H9 (cell line): ENCODE measurements around the gene VWA1. TPM values are rescaled to one million over a fixed set of nuclear protein-coding genes. Genes with fewer than 3 reads are reported as not detected.

ENCODE experiments used
- DNase-seq: peaks from one replicate; pipeline ENCODE4 v3.0.0-alpha.2; 2017
- H2AFZ ChIP-seq: one replicate; pipeline ENCODE4 v1.6.1; 2013; ENCODE audit warnings: mild to moderate bottlenecking, low read length, control low read depth, moderate library complexity
- H2AK5ac ChIP-seq: 2 replicates; pipeline ENCODE4 v1.6.1; 2013; ENCODE audit warnings: low read length, control low read depth, mixed read lengths; ENCODE audit not compliant: insufficient read length
- H2BK120ac ChIP-seq: one replicate; pipeline ENCODE4 v1.6.1; 2013; ENCODE audit warnings: low read depth, mild to moderate bottlenecking, low read length, control low read depth, inconsistent platforms; ENCODE audit not compliant: poor library complexity, severe bottlenecking
- H2BK12ac ChIP-seq: 2 replicates; pipeline ENCODE4 v1.6.1; 2013; ENCODE audit warnings: low read length, control low read depth, mixed read lengths, low read depth; ENCODE audit not compliant: insufficient read length
- H2BK15ac ChIP-seq: 2 replicates; pipeline ENCODE4 v1.6.1; 2013; ENCODE audit warnings: low read depth, low read length, control low read depth
- H2BK20ac ChIP-seq: one replicate; pipeline ENCODE4 v1.6.1; 2013; ENCODE audit warnings: low read depth, mild to moderate bottlenecking, low read length, control low read depth, inconsistent platforms; ENCODE audit not compliant: poor library complexity, severe bottlenecking
- H2BK5ac ChIP-seq: 2 replicates; pipeline ENCODE4 v1.6.1; 2013; ENCODE audit warnings: low read length, control low read depth, mixed read lengths; ENCODE audit not compliant: insufficient read length
- H3K14ac ChIP-seq: 2 replicates; pipeline ENCODE4 v1.6.1; 2013; ENCODE audit warnings: low read length, control low read depth; ENCODE audit not compliant: insufficient read depth
- H3K18ac ChIP-seq: 2 replicates; pipeline ENCODE4 v1.6.1; 2013; ENCODE audit warnings: low read depth, mild to moderate bottlenecking, mixed read lengths, low read length, control low read depth; ENCODE audit not compliant: insufficient read length
- H3K23ac ChIP-seq: 2 replicates; pipeline ENCODE4 v1.6.1; 2013; ENCODE audit warnings: low read length, control low read depth, mixed read lengths, low read depth; ENCODE audit not compliant: insufficient read length
- H3K23me2 ChIP-seq: 2 replicates; pipeline ENCODE4 v1.6.1; 2013; ENCODE audit warnings: low read depth, mild to moderate bottlenecking, mixed read lengths, low read length, control low read depth; ENCODE audit not compliant: insufficient read length, poor library complexity, severe bottlenecking
- H3K27ac ChIP-seq: 2 replicates; pipeline ENCODE4 v1.5.1; 2013; ENCODE audit warnings: low read length, control low read depth, mixed read lengths, low read depth; ENCODE audit not compliant: insufficient read length
- H3K27me3 ChIP-seq: 2 replicates; pipeline ENCODE4 v1.6.1; 2013; ENCODE audit warnings: low read length, control low read depth, inconsistent platforms; ENCODE audit not compliant: insufficient read depth
- H3K4ac ChIP-seq: 2 replicates; pipeline ENCODE4 v1.6.1; 2013; ENCODE audit warnings: low read depth, mild to moderate bottlenecking, control low read depth, inconsistent platforms, low read length, moderate library complexity
- H3K4me1 ChIP-seq: 2 replicates; pipeline ENCODE4 v1.6.1; 2013; ENCODE audit warnings: low read length, control low read depth, inconsistent platforms; ENCODE audit not compliant: insufficient read depth
- H3K4me2 ChIP-seq: 2 replicates; pipeline ENCODE4 v1.6.1; 2013; ENCODE audit warnings: low read length, control low read depth, mixed read lengths; ENCODE audit not compliant: insufficient read length, insufficient read depth
- H3K56ac ChIP-seq: 2 replicates; pipeline ENCODE4 v1.6.1; 2013; ENCODE audit warnings: low read depth, mild to moderate bottlenecking, mixed read lengths, low read length, control low read depth; ENCODE audit not compliant: insufficient read length
- H3K79me1 ChIP-seq: 2 replicates; pipeline ENCODE4 v1.6.1; 2013; ENCODE audit warnings: low read depth, mild to moderate bottlenecking, moderate library complexity, low read length, control low read depth, inconsistent platforms; ENCODE audit not compliant: insufficient read depth, poor library complexity, severe bottlenecking
- H3K79me2 ChIP-seq: 2 replicates; pipeline ENCODE4 v1.6.1; 2013; ENCODE audit warnings: low read length, control low read depth, inconsistent platforms; ENCODE audit not compliant: insufficient read depth
- H3K9ac ChIP-seq: 2 replicates; pipeline ENCODE4 v1.6.1; 2013; ENCODE audit warnings: low read length, control low read depth, mixed read lengths; ENCODE audit not compliant: insufficient read length; ENCODE audit errors: extremely low read depth
- H3K9me3 ChIP-seq: one replicate; pipeline ENCODE4 v1.6.1; 2013; ENCODE audit warnings: low read depth, low read length, inconsistent platforms; ENCODE audit not compliant: control insufficient read depth
- H3T11ph ChIP-seq: one replicate; pipeline ENCODE4 v1.6.1; 2013; ENCODE audit warnings: mild to moderate bottlenecking, low read length, control low read depth, inconsistent platforms
- H4K20me1 ChIP-seq: one replicate; pipeline ENCODE4 v1.6.1; 2013; ENCODE audit not compliant: control insufficient read depth, insufficient read length, insufficient read depth
- H4K5ac ChIP-seq: 2 replicates; pipeline ENCODE4 v1.6.1; 2013; ENCODE audit warnings: low read depth, mild to moderate bottlenecking, mixed read lengths, low read length, control low read depth; ENCODE audit not compliant: insufficient read length
- H4K8ac ChIP-seq: replicated peaks from 2 replicates; pipeline ENCODE4 v1.6.1; 2013; ENCODE audit warnings: low read length, control low read depth, mixed read lengths, low read depth; ENCODE audit not compliant: insufficient read length
- H4K91ac ChIP-seq: 2 replicates; pipeline ENCODE4 v1.6.1; 2013; ENCODE audit warnings: low read depth, mild to moderate bottlenecking, moderate library complexity, mixed read lengths, low read length, control low read depth; ENCODE audit not compliant: insufficient read length
- H3K27ac Mint-ChIP-seq, 3 experiments: 2 replicates in 2 of 3; 3 replicates in 1 of 3; pipeline ENCODE4 v1.8.0; 2020 to 2021; ENCODE audit warnings: mixed read lengths in 3 of 3, mild to moderate bottlenecking in 1 of 3, moderate library complexity in 1 of 3
- H3K27me3 Mint-ChIP-seq: 2 replicates; pipeline ENCODE4 v1.8.0; 2021; ENCODE audit warnings: low read depth, mild to moderate bottlenecking, moderate library complexity, mixed read lengths
- H3K36me3 Mint-ChIP-seq, 3 experiments: 2 replicates in 2 of 3; 3 replicates in 1 of 3; pipeline ENCODE4 v1.8.0; 2020 to 2021; ENCODE audit warnings: low read depth in 3 of 3, mixed read lengths in 3 of 3; ENCODE audit not compliant: insufficient read depth in 1 of 3
- H3K4me1 Mint-ChIP-seq, 2 experiments: 2 replicates each; pipeline ENCODE4 v1.8.0; 2020; ENCODE audit warnings: mixed read lengths in 2 of 2
- H3K4me3 Mint-ChIP-seq, 2 experiments: 2 replicates in 1 of 2; 3 replicates in 1 of 2; pipeline ENCODE4 v1.8.0; 2020 to 2021; ENCODE audit warnings: mild to moderate bottlenecking in 2 of 2, mixed read lengths in 2 of 2, moderate library complexity in 1 of 2
- H3K9me3 Mint-ChIP-seq, 2 experiments: 2 replicates in 1 of 2; 3 replicates in 1 of 2; pipeline ENCODE4 v1.8.0; 2020; ENCODE audit warnings: mild to moderate bottlenecking in 2 of 2, mixed read lengths in 2 of 2, moderate library complexity in 1 of 2
- WGBS: extraction: QIAGEN DNeasy Blood & Tissue Kit; methylation state at CpG from one replicate; pipeline ENCODE4 v1.1.7; 2013; ENCODE audit warnings: missing lambda C conversion rate, low lambda C conversion rate, mixed read lengths; ENCODE audit not compliant: insufficient read length; ENCODE audit errors: extremely low coverage; 5-methylcytosine and 5-hydroxymethylcytosine counted together
- total RNA-seq: library from RNA; stranded (reverse); gene quantifications from 2 replicates; pipeline ENCODE4 v1.2.1, GENCODE V29; 2021
- TF ChIP-seq, protein P1 (sequence below): fragments of 200-600 bp; sonication (generic); conservative IDR thresholded peaks from 3 replicates; pipeline ENCODE4 v1.8.0; 2021; ENCODE audit warnings: antibody characterized with exemption, mild to moderate bottlenecking

Gene VWA1
- total RNA-seq, 1 experiment from 2014 or later = 57.1 TPM

- Mint-ChIP-seq H3K4me3 (no peak overlapping the region), H3K27ac (no peak overlapping the region), H3K4me1 (peaks cover 3 to 5% of the 10 kb centered on the region in 2 experiments; a peak in 3 of 4 replicates), H3K27me3 (no peaks in the 10 kb centered on the region), H3K9me3 (peaks cover 0 to 2% of the 10 kb centered on the region in 2 experiments; a peak in 1 of 5 replicates), H3K36me3 (peaks cover 73 to 96% (median 90%) of the 10 kb centered on the region in 3 experiments)
- Histone ChIP-seq H3T11ph (no peak overlapping the region), H2BK20ac (no peak overlapping the region), H2BK120ac (no peak overlapping the region), H2BK12ac (no peak overlapping the region), H3K23me2 (peaks cover 4% of the 10 kb centered on the region), H3K56ac (no peak overlapping the region), H2AK5ac (no peak overlapping the region), H3K4me2 (no peak overlapping the region), H4K5ac (no peak overlapping the region), H3K4me1 (no peaks in the 10 kb centered on the region), H2AFZ (no peak overlapping the region), H4K91ac (no peak overlapping the region), H3K27ac (no peak overlapping the region), H3K9me3 (no peaks in the 10 kb centered on the region), H3K9ac (no peak overlapping the region), H3K79me2 (peaks cover 5% of the 10 kb centered on the region; the same call in 1 of the 2 replicates), H2BK5ac (no peak overlapping the region), H3K4ac (no peak overlapping the region), H2BK15ac (no peak overlapping the region), H3K18ac (no peak overlapping the region), H3K79me1 (peaks cover 11% of the 10 kb centered on the region), H4K8ac (no peak overlapping the region), H3K23ac (no peak overlapping the region), H3K27me3 (no peaks in the 10 kb centered on the region), H4K20me1 (no peaks in the 10 kb centered on the region), H3K14ac (no peak overlapping the region)
- no peak for DNase-seq
- TF ChIP-seq, protein P1, sequence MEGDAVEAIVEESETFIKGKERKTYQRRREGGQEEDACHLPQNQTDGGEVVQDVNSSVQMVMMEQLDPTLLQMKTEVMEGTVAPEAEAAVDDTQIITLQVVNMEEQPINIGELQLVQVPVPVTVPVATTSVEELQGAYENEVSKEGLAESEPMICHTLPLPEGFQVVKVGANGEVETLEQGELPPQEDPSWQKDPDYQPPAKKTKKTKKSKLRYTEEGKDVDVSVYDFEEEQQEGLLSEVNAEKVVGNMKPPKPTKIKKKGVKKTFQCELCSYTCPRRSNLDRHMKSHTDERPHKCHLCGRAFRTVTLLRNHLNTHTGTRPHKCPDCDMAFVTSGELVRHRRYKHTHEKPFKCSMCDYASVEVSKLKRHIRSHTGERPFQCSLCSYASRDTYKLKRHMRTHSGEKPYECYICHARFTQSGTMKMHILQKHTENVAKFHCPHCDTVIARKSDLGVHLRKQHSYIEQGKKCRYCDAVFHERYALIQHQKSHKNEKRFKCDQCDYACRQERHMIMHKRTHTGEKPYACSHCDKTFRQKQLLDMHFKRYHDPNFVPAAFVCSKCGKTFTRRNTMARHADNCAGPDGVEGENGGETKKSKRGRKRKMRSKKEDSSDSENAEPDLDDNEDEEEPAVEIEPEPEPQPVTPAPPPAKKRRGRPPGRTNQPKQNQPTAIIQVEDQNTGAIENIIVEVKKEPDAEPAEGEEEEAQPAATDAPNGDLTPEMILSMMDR = no peak
- WGBS = no CpG with 5 or more reads among the region's 11 CpGs
These were observed 42.1 kb upstream of the VWA1 start for GRCh38 chr1:1393428-1393827.
